SK-N-SH (cell line): ENCODE data around the gene ARHGEF3. TPM values are rescaled to one million over a fixed set of nuclear protein-coding genes. Genes with fewer than 3 reads are reported as not detected.

Experiments used
- CTCF ChIA-PET: fragments of 300-600, 350-600 bp; formaldehyde crosslinking; extraction: SDS; loops from one replicate; lab custom pipeline; 2021; lab: Yijun Ruan, JAX
- POLR2A ChIA-PET: fragments of 350-600 bp; sonication (Branson Sonifier 250); formaldehyde crosslinking; extraction: SDS; loops from one replicate; lab custom pipeline; 2020; ENCODE audit warnings: antibody characterized with exemption, inconsistent platforms; lab: Yijun Ruan, JAX
- DNase-seq: peaks from one replicate; pipeline ENCODE4 v3.0.0; 2012
- H2AFZ ChIP-seq: fragments of 200-600 bp; sonication (generic); 2 replicates; pipeline ENCODE4 v1.8.1; 2016; ENCODE audit warnings: antibody characterized with exemption, mild to moderate bottlenecking, low read depth
- H3F3A ChIP-seq: fragments of 200-600 bp; sonication (generic); replicated peaks from 2 replicates; pipeline ENCODE3; 2016; ENCODE audit warnings: antibody characterized with exemption, mild to moderate bottlenecking; ENCODE audit not compliant: insufficient read depth
- H3K27ac ChIP-seq, 2 experiments: fragments of 200-500 bp in 1 of 2; fragments of 200-600 bp in 1 of 2; sonication (Bioruptor generic) in 1 of 2; sonication (generic), shearing (Covaris generic) in 1 of 2; 2 replicates each; pipeline versions ENCODE4 v1.5.1 to v1.6.1; 2014 to 2016; ENCODE audit warnings: low read depth in 2 of 2, inconsistent platforms in 1 of 2, low read length in 1 of 2, mild to moderate bottlenecking in 1 of 2, mixed read lengths in 1 of 2
- H3K27me3 ChIP-seq: fragments of 200-600 bp; sonication (generic), shearing (Covaris generic); 2 replicates; pipeline ENCODE4 v1.6.1; 2016; ENCODE audit warnings: mixed run types; ENCODE audit not compliant: insufficient read depth
- H3K36me3 ChIP-seq, 2 experiments: fragments of 200-500 bp in 1 of 2; fragments of 200-600 bp in 1 of 2; sonication (Bioruptor generic) in 1 of 2; sonication (generic) in 1 of 2; replicated peaks in 1 of 2; 2 replicates each; pipeline versions ENCODE3 to v1.5.1; 2014 to 2016; ENCODE audit warnings: low read length in 1 of 2, mild to moderate bottlenecking in 1 of 2; ENCODE audit not compliant: insufficient read depth in 2 of 2, control insufficient read depth in 1 of 2
- H3K4me1 ChIP-seq, 2 experiments: fragments of 200-500 bp in 1 of 2; fragments of 200-600 bp in 1 of 2; sonication (Bioruptor generic) in 1 of 2; sonication (generic), shearing (Covaris generic) in 1 of 2; 2 replicates each; pipeline versions ENCODE4 v1.5.1 to v1.6.1; 2014 to 2016; ENCODE audit warnings: low read depth in 1 of 2, low read length in 1 of 2, mixed run types in 1 of 2; ENCODE audit not compliant: insufficient read depth in 2 of 2, control insufficient read depth in 1 of 2
- H3K4me2 ChIP-seq: fragments of 200-600 bp; sonication (generic), shearing (Covaris generic); 2 replicates; pipeline ENCODE4 v1.6.1; 2017; ENCODE audit warnings: mixed run types
- H3K4me3 ChIP-seq, 2 experiments: fragments of 200-500 bp in 1 of 2; fragments of 200-600 bp in 1 of 2; sonication (Bioruptor generic) in 1 of 2; sonication (generic), shearing (Covaris generic) in 1 of 2; 2 replicates each; pipeline versions ENCODE4 v1.5.1 to v1.8.1; 2014 to 2016; ENCODE audit warnings: low read depth in 2 of 2, inconsistent platforms in 1 of 2, low read length in 1 of 2, mild to moderate bottlenecking in 1 of 2, mixed read lengths in 1 of 2, moderate library complexity in 1 of 2
- H3K79me2 ChIP-seq: fragments of 200-600 bp; sonication (generic); 2 replicates; pipeline ENCODE4 v1.8.1; 2017; ENCODE audit warnings: mild to moderate bottlenecking; ENCODE audit not compliant: insufficient read depth
- H3K9ac ChIP-seq: fragments of 200-600 bp; sonication (generic); 2 replicates; pipeline ENCODE4 v1.6.1; 2017; ENCODE audit warnings: mixed run types
- H3K9me2 ChIP-seq: fragments of 200-600 bp; sonication (generic); 2 replicates; pipeline ENCODE4 v1.6.1; 2017; ENCODE audit warnings: mixed run types
- H3K9me3 ChIP-seq: fragments of 200-600 bp; sonication (generic); 2 replicates; pipeline ENCODE4 v1.6.1; 2017; ENCODE audit warnings: mixed run types, mild to moderate bottlenecking, moderate library complexity
- H4K20me1 ChIP-seq: fragments of 200-600 bp; sonication (generic); 2 replicates; pipeline ENCODE4 v1.6.1; 2017; ENCODE audit warnings: mild to moderate bottlenecking, mixed run types; ENCODE audit not compliant: insufficient read depth
- EZH2phosphoT487 ChIP-seq: fragments of 200-600 bp; sonication (generic); IDR thresholded peaks from 2 replicates; pipeline ENCODE4 v1.6.1; 2017; ENCODE audit warnings: low read depth, mixed run types, mild to moderate bottlenecking, antibody characterized with exemption, moderate library complexity, borderline replicate concordance
- FOSL2 ChIP-seq: IDR thresholded peaks from 2 replicates; pipeline ENCODE4 v1.4.0; 2012; ENCODE audit warnings: low read depth, mild to moderate bottlenecking, moderate library complexity, borderline replicate concordance
- FOXJ3 ChIP-seq: sonication (generic); formaldehyde crosslinking; IDR thresholded peaks from 2 replicates; pipeline ENCODE4 v1.5.1; 2020; ENCODE audit warnings: mild to moderate bottlenecking, missing genetic modification reagents
- GABPA ChIP-seq: IDR thresholded peaks from 2 replicates; pipeline ENCODE4 v1.4.0; 2012; ENCODE audit warnings: low read depth, mild to moderate bottlenecking
- JUND ChIP-seq: IDR thresholded peaks from 2 replicates; pipeline ENCODE4 v1.4.0; 2012
- MEF2A ChIP-seq: IDR thresholded peaks from 2 replicates; pipeline ENCODE4 v1.4.0; 2012; ENCODE audit warnings: low read depth, borderline replicate concordance
- POLR2AphosphoS5 ChIP-seq: IDR thresholded peaks from 2 replicates; pipeline ENCODE4 v1.6.1; 2012; ENCODE audit warnings: low read depth, low read length
- RFX5 ChIP-seq: IDR thresholded peaks from 2 replicates; pipeline ENCODE4 v1.6.1; 2012; ENCODE audit warnings: mild to moderate bottlenecking, improper control_type of control experiment, low read length
- RXRA ChIP-seq: IDR thresholded peaks from 2 replicates; pipeline ENCODE4 v1.4.0; 2012; ENCODE audit warnings: low read depth, mild to moderate bottlenecking, borderline replicate concordance
- TCF12 ChIP-seq: IDR thresholded peaks from 2 replicates; pipeline ENCODE4 v1.4.0; 2012
- TEAD4 ChIP-seq: IDR thresholded peaks from 2 replicates; pipeline ENCODE4 v1.4.0; 2012; ENCODE audit warnings: mild to moderate bottlenecking, borderline replicate concordance; ENCODE audit not compliant: insufficient read depth
- YY1 ChIP-seq: IDR thresholded peaks from 2 replicates; pipeline ENCODE4 v1.4.0; 2012; ENCODE audit warnings: low read depth, mild to moderate bottlenecking
- WGBS: methylation state at CpG from one replicate; pipeline ENCODE4 v1.1.6; 2017; ENCODE audit warnings: low lambda C conversion rate; 5-methylcytosine and 5-hydroxymethylcytosine counted together
- polyA plus RNA-seq, 3 experiments: library from polyadenylated mRNA; depleted of rRNA; stranded (reverse); fragments of >200 nt; gene quantifications; 2 replicates each; pipeline ENCODE4 v1.2.3, GENCODE V29; 2012
- TF ChIP-seq, protein P1 (sequence below): fragments of 150-350 bp; IDR thresholded peaks from 2 replicates; pipeline ENCODE4 v1.6.1; 2016; ENCODE audit warnings: mild to moderate bottlenecking, low read depth, low read length
- TF ChIP-seq, protein P2 (sequence below): IDR thresholded peaks from 2 replicates; pipeline ENCODE4 v1.4.0; 2012; ENCODE audit warnings: low read depth
- TF ChIP-seq, protein P3 (sequence below): IDR thresholded peaks from 2 replicates; pipeline ENCODE4 v1.4.0; 2012; ENCODE audit warnings: low read depth, borderline replicate concordance
- TF ChIP-seq, protein P4 (sequence below): fragments of 200-600 bp; sonication (generic); IDR thresholded peaks from 2 replicates; pipeline ENCODE4 v1.6.1; 2017; ENCODE audit warnings: antibody characterized with exemption, mild to moderate bottlenecking, moderate library complexity
- TF ChIP-seq, protein P5 (sequence below): fragments of 150-350 bp; IDR thresholded peaks from 2 replicates; pipeline ENCODE4 v1.6.1; 2017; ENCODE audit warnings: antibody characterized with exemption, low read length, low read depth, borderline replicate concordance

Gene ARHGEF3
- polyA plus RNA-seq, 1 of the 3 experiments (the other 2 are of a cell fraction): 5.9 TPM

DNA sequence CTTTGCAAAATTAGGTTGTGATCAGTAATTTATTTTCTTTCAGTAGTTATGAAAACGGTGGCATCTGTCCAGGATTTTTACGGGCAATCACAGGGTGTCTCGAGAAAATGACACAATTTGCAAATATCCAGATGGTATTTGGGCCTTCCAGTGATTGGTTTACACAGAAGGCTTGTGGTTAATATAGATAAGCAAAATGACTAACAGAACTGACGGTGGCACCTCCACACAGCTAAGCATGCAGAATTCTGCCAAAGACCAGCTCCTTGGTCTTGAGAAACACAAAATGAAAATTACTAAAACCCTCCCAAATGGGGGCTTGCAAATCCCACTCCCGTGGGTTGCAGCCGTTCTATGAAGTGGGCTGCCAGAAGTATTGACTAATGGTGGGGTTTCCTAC, 5.5 kb downstream of the ARHGEF3 start:
- H2AFZ ChIP-seq: no peak overlapping the region
- CTCF ChIA-PET: interaction anchor here (6.7 kb wide), 1 partner anchor 93 kb away, joined by 125 read pairs; no protein-coding TSS in a partner anchor
- no peak overlapping the region for H3K4me3 ChIP-seq
- POLR2A ChIA-PET: no interaction called here
- H3K27me3 ChIP-seq: no peaks in the 10 kb centered on the region
- no peaks in the 10 kb centered on the region for H3F3A ChIP-seq
- 91% methylated on average over 6 of the region's 6 CpGs for WGBS
- no peaks in the 10 kb centered on the region for H3K36me3 ChIP-seq
- H3K27ac ChIP-seq: no peak overlapping the region
- DNase-seq: no peak
- no peak overlapping the region for H3K9ac ChIP-seq
- H3K4me2 ChIP-seq: no peak overlapping the region
- H3K9me3 ChIP-seq: no peaks in the 10 kb centered on the region
- 0 out of 2 replicates have a peak, but pooled peaks cover 4% of the 10 kb centered on the region for H3K79me2 ChIP-seq
- H4K20me1 ChIP-seq: no peaks in the 10 kb centered on the region; the same call in 1 of the 2 replicates
- TF ChIP-seq, protein P1, sequence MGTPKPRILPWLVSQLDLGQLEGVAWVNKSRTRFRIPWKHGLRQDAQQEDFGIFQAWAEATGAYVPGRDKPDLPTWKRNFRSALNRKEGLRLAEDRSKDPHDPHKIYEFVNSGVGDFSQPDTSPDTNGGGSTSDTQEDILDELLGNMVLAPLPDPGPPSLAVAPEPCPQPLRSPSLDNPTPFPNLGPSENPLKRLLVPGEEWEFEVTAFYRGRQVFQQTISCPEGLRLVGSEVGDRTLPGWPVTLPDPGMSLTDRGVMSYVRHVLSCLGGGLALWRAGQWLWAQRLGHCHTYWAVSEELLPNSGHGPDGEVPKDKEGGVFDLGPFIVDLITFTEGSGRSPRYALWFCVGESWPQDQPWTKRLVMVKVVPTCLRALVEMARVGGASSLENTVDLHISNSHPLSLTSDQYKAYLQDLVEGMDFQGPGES: no peak
- TF ChIP-seq YY1 (no peak), RFX5 (no peak), GABPA (no peak), TEAD4 (no peak), FOXJ3 (CRISPR knock-in tag) (no peak)
- TF ChIP-seq, protein P2, sequence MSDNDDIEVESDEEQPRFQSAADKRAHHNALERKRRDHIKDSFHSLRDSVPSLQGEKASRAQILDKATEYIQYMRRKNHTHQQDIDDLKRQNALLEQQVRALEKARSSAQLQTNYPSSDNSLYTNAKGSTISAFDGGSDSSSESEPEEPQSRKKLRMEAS: no peak
- TF ChIP-seq, protein P3, sequence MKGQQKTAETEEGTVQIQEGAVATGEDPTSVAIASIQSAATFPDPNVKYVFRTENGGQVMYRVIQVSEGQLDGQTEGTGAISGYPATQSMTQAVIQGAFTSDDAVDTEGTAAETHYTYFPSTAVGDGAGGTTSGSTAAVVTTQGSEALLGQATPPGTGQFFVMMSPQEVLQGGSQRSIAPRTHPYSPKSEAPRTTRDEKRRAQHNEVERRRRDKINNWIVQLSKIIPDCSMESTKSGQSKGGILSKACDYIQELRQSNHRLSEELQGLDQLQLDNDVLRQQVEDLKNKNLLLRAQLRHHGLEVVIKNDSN: no peak
- TF ChIP-seq, protein P4, sequence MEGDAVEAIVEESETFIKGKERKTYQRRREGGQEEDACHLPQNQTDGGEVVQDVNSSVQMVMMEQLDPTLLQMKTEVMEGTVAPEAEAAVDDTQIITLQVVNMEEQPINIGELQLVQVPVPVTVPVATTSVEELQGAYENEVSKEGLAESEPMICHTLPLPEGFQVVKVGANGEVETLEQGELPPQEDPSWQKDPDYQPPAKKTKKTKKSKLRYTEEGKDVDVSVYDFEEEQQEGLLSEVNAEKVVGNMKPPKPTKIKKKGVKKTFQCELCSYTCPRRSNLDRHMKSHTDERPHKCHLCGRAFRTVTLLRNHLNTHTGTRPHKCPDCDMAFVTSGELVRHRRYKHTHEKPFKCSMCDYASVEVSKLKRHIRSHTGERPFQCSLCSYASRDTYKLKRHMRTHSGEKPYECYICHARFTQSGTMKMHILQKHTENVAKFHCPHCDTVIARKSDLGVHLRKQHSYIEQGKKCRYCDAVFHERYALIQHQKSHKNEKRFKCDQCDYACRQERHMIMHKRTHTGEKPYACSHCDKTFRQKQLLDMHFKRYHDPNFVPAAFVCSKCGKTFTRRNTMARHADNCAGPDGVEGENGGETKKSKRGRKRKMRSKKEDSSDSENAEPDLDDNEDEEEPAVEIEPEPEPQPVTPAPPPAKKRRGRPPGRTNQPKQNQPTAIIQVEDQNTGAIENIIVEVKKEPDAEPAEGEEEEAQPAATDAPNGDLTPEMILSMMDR: no peak
- no peaks in the 10 kb centered on the region for H3K9me2 ChIP-seq
- peaks cover 8 to 14% of the 10 kb centered on the region in 2 experiments; a peak in 2 of 4 replicates for H3K4me1 ChIP-seq

DNA sequence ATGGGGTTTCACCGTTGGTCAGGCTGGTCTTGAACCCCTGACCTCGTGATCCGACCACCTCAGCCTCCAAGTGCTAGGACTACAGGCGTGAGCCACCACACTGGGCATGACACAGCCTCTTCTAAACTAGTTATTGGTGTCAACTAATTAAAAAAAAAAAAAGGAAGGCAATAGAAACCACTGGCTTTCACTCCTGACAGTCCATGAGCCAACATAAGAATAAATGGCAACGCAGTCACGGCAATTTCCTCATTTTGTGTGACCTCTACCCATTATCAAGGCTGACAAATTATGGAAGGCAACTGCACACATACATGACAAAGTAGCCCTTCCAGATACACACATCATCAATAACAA, 5.9 kb downstream of the ARHGEF3 start:
- TF ChIP-seq EZH2phosphoT487: no peak
- no peak for TF ChIP-seq POLR2AphosphoS5
- TF ChIP-seq JUND: no peak
- no peak for TF ChIP-seq FOSL2
- no peak for TF ChIP-seq MEF2A
- TF ChIP-seq, protein P5, sequence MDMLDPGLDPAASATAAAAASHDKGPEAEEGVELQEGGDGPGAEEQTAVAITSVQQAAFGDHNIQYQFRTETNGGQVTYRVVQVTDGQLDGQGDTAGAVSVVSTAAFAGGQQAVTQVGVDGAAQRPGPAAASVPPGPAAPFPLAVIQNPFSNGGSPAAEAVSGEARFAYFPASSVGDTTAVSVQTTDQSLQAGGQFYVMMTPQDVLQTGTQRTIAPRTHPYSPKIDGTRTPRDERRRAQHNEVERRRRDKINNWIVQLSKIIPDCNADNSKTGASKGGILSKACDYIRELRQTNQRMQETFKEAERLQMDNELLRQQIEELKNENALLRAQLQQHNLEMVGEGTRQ: no peak
- no peak for TF ChIP-seq RXRA
- no peak for TF ChIP-seq TCF12
- Histone ChIP-seq H3F3A (no peaks in the 10 kb centered on the region), H3K4me2 (no peak overlapping the region), H3K4me3 (no peak overlapping the region), H3K9ac (no peak overlapping the region), H3K9me2 (no peaks in the 10 kb centered on the region), H3K79me2 (0 out of 2 replicates have a peak, but pooled peaks cover 4% of the 10 kb centered on the region), H3K27me3 (no peaks in the 10 kb centered on the region), H4K20me1 (no peaks in the 10 kb centered on the region; the same call in 1 of the 2 replicates), H3K36me3 (no peaks in the 10 kb centered on the region), H3K9me3 (no peaks in the 10 kb centered on the region), H2AFZ (no peak overlapping the region), H3K27ac (no peak overlapping the region), H3K4me1 (peaks cover 4 to 12% of the 10 kb centered on the region in 2 experiments; a peak in 2 of 4 replicates)
- no peak for DNase-seq
- 87% methylated on average over 6 of the region's 6 CpGs for WGBS
- CTCF ChIA-PET: interaction anchor here (0.8 to 6.7 kb wide), 2 partner anchors 93 to 193 kb away, joined by 3 to 125 read pairs; no protein-coding TSS in a partner anchor
- POLR2A ChIA-PET: no interaction called here
